HG02571 (cell line): ENCODE results near the gene PHYKPL.
"Not testable (repeated sequence)": the region's sequence is repeated elsewhere in the genome, so short reads cannot be mapped to it uniquely, and the experiment has no call there.

Source experiments
- ATAC-seq: cut with Tn5 transposase; IDR thresholded peaks from one replicate; pipeline ENCODE4 v1.9.1; 2021; ENCODE audit warnings: mild to moderate bottlenecking, moderate library complexity; ENCODE audit not compliant: unreplicated experiment

PHYKPL gene

DNA sequence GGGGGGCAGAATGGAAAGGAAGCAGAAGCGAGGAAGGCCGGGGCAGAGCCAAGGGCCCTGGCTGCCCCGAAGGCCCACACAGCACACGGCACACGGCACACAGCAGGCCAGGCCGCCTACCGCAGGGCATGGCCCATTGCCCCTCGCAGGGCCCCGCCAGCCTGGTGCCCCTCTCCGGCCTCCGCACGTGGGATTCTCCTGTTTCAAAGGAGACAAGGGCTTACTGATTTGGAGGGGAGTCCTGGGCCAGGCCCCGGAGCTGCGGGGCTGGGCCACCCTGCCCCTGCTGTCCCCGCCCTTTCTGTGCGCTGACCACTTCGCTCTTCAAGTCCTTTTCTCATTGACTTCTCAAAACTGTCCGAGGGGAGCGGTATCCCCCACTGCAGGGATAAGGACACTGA, 7.7 kb upstream of the PHYKPL start:
- ATAC-seq = no peak

- not testable (repeated sequence) for ATAC-seq
Observed at GRCh38 chr5:178239626-178240301, 7.2 kb upstream of the PHYKPL start.

DNA sequence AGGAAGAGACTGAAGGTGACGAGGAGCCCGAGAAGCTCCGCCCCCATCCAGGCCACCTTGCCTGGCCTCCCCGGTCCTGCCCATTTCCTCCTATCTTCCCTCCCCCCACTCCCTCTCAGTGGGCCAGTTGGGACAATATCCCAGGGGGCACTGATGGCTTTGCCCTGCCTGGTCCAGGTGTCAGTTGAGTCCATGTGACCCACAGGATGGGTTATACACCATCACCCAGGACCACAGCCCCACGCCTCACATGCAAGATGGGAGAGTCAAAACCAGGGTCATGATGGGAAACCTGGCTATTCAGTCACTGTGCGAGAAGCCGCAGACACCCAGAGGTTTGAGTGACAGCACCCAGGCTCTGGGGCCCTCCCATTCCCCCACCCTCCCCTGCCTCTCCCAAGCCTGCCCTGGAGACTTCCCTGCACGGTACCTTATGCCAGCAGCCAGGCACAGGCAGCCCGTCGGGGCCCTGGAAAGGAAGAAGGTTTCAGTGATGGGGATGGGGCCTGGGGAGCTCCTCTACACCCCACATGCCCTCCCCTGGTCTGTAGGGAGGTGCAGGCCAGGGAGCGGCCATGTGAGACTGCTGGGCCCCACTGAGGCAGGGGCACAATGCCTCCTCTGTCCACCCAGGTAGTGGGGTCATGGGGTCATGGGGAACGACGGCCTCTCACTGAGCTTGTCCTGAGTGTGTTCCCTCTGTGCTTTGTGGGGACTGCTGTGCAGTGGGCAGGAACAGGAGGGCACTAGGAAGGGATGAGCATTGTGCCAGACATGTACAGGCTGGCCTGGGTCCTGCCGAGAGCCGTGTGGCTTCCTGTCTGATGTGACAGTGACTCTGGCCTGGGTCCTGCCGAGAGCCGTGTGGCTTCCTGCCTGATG, 6.3 kb upstream of the PHYKPL start:
- no peak for ATAC-seq

DNA sequence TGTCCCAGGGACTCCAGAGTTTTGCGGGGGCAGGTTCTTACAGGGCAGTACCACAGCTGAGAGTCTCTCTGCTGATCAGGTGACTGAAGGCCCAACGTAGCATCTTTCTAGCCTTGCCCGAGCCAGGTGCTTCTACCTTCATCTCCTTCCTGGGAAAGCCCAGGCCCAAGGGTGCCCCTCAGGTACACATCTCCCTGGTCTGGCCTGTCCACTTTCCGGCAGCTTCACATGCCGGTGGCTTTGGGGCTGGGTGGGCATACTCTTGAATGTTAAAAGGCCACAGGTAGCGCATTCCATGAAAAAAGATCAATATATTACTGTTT, 5.7 kb upstream of the PHYKPL start:
- no peak for ATAC-seq

DNA sequence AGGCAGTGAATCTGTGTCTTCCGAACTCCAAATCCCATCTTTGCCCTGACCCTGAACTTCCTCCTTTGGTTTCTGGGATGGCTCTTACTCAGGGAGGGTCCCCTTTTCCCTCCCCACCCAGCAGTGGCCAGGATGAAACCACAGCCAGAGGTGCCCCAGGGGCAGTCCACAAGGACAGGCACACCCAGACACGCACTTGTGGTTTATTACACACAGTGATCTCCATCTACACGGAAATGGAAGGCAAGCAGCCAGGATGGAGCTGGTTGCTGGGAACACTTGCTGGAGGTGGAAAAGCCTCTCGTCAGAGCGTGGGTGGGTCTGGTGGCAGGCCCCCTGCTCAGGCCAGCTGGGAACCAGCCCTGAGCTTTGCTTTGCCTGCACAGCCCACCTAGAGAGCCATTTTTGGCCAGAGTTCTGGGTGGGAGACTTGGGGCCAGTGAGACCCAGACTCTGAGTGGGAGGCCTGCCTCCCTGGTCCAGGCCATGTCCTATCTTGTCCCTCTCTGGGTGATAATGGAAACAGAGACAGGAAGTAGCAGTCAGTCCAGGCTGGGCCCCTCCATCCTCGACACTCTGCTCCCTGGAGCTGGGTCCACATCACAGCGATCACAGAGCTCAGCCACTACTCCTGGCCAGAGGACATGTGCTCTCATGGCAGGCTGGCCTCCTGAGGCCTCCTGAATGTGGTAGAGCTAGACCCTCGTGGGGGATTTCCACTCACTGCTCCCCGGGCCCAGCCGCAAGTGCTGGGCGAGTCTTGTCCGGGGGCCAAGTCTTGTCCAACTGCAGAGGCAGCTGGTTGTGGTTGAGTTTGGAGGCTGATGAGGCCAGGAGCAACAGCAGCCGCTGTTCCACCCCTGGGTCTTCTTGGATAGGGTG, 5.1 kb upstream of the PHYKPL start:
- no peak for ATAC-seq

- no peak for ATAC-seq
Observed at GRCh38 chr5:178236679-178237078, 4.1 kb upstream of the PHYKPL start.

DNA sequence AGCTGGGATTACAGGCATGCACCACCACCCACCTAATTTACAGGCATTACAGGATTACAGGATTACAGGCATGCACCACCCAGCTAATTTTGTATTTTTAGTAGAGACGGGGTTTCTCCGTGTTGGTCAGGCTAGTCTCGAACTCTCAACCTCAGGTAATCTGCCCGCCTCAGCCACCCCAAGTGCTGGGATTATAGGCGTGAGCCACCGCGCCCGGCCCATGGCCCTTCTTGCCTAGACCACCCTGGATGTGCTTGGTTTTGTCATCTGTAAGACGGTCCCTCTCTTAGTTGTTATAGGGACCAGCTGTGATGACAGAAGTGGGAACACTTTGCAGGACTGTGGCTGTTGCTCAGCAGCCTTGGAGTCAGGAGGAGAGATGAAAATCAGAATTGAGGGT, 3.5 kb upstream of the PHYKPL start:
- ATAC-seq = no peak

DNA sequence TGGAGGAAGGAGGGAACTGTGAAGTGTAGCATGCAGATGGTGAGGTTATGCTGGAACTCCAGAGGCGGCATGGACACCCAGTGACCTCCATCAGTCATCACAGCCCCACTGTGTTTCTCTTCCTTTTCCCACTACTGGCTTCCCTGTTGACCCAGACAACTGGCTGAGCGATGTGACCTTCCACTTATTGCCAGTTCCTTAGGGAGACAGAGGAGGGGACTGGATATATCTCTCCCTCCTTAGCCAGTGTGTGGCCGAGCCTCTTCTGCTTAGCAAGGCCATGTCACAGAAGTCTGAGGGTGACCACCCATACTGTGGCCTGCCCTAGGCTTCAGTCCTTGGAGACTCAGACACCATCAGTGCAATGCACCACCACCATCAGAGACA, 3.0 kb upstream of the PHYKPL start:
- no peak for ATAC-seq

DNA sequence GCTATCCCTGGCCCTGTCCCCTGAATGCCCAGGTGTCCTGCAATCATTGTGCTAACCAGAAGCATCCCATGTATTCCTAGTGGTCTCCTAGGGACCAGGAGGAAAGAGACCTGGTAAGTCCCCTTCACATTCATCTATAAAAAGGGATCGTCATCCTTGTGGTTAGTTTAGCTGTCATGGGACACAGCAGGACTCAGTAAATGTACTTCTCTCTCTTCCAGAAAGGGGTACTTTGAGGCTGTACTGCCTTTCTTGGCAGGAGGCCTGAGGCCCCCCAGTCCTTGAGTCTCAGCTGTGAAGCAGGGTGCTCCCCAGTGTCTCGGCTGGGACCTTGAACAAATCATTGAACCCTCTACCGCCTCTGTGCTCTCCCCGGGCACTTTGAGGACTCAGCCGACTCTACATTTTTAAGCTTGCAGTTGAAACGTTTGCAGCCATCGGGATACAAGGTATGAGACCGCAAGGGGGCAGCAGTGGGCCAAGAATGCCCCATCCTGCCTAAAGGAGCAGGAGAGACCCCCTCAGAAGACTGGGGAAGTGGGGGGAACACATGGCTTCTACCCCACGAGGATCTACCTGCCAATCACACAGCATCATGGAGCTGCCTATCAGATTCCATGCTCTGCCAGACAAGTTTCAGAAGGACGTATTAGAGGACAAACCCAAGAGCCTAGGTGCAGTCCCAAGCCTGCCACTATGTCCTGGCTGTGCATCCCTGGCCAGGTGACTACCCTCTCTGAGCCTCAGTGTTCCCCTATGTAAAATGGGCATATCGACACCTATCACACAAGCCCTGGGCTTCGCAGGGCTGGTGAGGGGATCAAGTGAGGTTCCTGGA, 2.4 kb upstream of the PHYKPL start:
- ATAC-seq = no peak

DNA sequence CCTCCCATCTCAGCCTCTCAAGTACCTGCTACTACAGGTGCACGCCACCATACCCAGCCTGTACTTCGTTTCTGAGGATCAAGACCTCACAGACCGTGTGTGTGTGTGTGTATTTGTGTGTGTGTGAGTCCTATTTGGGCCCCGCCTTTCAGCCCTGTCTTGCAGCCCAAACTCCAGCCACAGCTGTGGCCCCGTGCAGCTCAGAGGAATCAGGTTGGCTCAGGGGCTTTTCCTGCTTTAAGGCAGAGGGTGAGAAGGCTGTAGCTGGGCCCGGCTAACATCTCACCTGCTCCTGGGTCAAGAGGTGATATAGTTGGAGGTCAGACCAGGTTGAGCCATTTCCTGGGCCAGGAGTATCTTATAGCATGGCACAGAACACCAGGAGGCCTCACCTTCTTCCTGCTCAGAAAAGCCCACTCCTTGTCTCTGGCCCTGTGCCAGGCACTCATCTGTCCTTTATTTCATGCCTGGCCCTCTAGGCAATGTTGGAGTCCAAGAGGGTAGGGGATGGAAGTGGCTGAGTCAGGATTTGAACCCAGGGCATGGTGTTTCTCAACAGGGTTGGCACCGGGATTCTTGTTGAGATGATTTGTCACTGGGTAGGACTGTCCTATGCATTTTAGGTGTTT, 1.6 kb upstream of the PHYKPL start:
- no peak for ATAC-seq

GRCh38 chr5:178232920-178233429, 373 bp upstream of the PHYKPL start:
- no peak for ATAC-seq

GRCh38 chr5:178231539-178232123, 971 bp downstream of the PHYKPL start:
- peak; percentile 2 for ATAC-seq

DNA sequence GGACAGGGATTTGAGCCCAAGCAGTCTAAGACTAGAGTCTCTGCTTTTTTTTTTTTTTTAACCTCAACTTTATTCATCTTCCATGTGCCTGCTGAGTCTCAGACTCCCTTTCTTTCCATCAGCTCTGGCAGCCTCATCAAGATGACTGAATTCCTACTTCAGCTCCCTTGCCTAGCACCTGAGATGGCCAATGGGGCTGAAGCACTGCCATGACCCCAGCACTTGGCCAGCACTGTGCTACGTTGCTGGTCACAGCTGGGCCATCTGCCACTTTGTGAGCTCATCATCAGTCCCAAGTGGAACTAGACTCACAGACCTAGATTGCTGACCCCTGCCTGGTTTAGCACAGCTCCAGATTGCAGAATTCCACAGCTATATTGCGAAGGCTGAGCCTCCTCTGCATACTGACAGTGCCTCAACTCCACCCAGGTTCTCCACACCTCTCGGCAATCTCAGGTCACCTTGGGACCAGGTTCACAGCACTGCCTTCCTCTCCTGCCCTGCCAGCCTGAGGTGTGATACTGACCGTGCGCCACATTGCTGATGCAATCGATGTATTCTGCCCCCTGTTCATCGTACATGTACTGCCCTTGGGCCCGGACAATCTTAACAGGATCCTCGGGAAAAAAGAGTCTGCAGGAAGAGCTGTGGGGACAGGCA, 1.6 kb downstream of the PHYKPL start:
- no peak for ATAC-seq

GRCh38 chr5:178229861-178230260, 2.7 kb downstream of the PHYKPL start:
- ATAC-seq = no peak

GRCh38 chr5:178229111-178229510, 3.5 kb downstream of the PHYKPL start:
- not testable (repeated sequence) for ATAC-seq

GRCh38 chr5:178228609-178229008, 4.0 kb downstream of the PHYKPL start:
- ATAC-seq = no peak

DNA sequence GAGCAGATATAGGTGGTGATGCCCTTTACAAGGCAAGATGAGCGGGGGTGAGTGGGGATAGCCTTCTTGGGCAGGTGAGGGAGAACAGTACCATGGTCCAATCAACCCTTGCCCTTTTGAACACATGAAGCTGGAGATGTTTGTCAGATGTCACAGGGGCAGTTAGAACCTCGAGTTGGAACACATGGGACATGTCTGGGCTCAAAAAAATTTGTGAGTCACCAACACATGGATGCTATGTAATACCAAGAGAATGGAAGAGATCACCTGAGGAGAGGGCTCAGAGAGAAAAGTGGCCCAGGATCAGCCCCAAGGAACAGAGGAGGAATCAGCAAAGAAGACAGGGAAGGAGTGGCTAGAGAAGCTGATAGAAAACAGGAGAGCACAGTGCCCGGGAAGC, 4.7 kb downstream of the PHYKPL start:
- no peak for ATAC-seq

DNA sequence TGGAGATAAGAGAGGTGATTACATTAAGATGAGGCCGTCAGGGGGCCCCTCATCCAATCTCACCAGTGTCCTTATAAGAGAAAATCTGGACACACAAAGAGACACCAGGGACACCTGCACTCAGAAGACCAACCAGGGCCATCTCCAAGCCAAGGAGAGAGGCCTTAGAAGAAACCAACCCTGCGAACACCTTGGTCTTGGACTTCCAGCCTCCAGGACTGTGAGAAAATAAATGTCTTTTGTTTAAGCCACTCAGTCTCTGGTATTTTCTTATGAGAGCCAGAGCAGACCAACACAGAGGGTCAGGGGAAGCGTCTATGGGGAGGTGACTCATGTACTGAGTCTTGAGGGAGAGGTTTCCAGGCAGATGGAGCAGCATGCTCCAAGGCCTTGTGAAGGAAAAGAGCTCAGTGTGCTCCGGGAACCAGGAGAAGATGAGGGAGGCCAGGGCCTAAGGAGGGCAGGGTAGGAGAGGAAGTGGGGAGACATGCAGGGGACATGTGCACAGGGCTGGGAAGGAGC, 5.4 kb downstream of the PHYKPL start:
- no peak for ATAC-seq

DNA sequence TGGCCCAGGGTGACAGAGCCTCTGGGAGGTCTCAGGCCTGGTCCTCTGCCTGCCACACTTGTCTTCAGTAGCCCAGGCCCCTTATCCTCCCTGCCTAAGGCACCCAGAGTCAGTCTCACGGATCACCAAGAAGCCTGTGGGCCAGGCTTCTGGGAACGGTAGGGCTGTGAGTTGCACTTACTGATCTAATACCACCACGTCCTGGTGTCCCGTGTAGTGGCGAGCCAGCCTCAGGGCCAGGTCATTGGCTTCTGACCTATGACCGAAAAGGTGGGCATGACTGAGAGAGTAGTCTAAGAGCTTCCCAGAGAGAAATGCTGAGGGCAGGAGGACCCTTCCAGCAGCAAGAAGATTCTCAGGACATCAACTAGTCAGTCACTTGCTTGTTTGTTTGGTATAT, 7.4 kb downstream of the PHYKPL start:
- no peak for ATAC-seq
